Astrocyte (in vitro differentiated cells and primary cell): ENCODE data around the gene BMP7.

Experiments used
- EZH2 ChIP-seq: IDR thresholded peaks from 2 replicates; pipeline ENCODE4 v1.6.1; 2012; ENCODE audit warnings: mild to moderate bottlenecking, low read length, inconsistent platforms; ENCODE audit not compliant: insufficient read depth
- TF ChIP-seq, protein P1 (sequence below): IDR thresholded peaks from 2 replicates; pipeline ENCODE4 v1.5.1; 2011; ENCODE audit warnings: low read depth, mild to moderate bottlenecking, inconsistent platforms, low read length, moderate library complexity; ENCODE audit not compliant: insufficient read depth

DNA sequence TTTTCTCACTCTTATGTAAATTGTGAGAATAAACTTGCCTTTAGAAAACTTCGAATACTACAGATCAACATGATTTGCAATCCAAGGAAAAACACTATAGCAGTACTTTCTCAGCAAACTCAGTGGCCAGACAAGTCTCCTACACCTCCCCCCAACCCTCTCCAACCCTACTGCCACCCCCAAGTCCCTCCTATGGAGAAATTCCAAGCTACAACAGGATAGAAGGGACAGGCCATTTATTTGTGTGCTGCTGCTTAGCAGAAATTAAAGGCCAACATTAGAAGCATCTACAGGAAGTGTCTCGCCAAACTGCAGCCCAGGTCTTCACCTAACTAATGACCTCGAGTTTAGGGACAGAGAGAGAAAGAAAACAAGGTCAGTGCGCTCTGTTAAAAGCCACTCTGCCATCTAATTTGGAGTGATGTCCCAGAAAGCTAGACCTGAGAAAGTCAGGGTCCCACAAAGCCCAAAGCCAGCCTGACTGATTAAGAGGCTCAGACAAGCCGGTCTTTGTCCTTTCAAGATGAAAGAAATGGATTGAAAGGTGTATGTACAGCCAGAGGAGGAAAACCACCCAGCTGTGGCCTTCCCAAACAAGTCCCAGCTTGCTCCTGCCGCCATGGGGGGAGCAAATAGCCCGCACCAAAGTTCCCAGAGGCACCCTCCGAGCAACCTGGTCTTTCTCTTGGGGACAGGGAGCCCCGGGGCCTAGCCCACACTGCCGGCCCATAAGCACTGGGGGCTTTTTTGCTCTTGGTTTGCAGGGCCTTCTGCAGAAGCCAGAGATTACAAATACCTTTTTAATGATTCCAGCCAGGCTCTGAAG lies 3.4 kb downstream of the BMP7 start:
- TF ChIP-seq, protein P1, sequence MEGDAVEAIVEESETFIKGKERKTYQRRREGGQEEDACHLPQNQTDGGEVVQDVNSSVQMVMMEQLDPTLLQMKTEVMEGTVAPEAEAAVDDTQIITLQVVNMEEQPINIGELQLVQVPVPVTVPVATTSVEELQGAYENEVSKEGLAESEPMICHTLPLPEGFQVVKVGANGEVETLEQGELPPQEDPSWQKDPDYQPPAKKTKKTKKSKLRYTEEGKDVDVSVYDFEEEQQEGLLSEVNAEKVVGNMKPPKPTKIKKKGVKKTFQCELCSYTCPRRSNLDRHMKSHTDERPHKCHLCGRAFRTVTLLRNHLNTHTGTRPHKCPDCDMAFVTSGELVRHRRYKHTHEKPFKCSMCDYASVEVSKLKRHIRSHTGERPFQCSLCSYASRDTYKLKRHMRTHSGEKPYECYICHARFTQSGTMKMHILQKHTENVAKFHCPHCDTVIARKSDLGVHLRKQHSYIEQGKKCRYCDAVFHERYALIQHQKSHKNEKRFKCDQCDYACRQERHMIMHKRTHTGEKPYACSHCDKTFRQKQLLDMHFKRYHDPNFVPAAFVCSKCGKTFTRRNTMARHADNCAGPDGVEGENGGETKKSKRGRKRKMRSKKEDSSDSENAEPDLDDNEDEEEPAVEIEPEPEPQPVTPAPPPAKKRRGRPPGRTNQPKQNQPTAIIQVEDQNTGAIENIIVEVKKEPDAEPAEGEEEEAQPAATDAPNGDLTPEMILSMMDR, result no peak
- no peak for TF ChIP-seq EZH2
